ENCODE measurements around the gene SCAF1. TPM values are rescaled to one million over a fixed set of nuclear protein-coding genes. Genes with fewer than 3 reads are reported as not detected.

SCAF1 gene
- total and polyA plus RNA-seq, 7 donors = 23.0 to 72.9 (median 45.5) TPM

- Histone ChIP-seq H3K4me1 (peaks cover 20% of the 10 kb centered on the region), H3K36me3 (ENCODE audit: insufficient read depth in 1 of 2, low read depth in 1 of 2) (peaks cover 0 to 11% of the 10 kb centered on the region in 2 donors), H3K27me3 (ENCODE audit: insufficient read depth in 3 of 3, low read length in 2 of 3) (peaks cover 0 to 3% (median 0%) of the 10 kb centered on the region in 3 donors), H3K27ac (peak overlapping the region; percentile 98), H3K9me3 (no peaks in the 10 kb centered on the region), H3K4me3 (peak overlapping the region; percentile 80)
- WGBS, 3 donors = 18 to 24% (median 20%) methylated on average over 19 of the region's 19 CpGs
- ATAC-seq (no peak), DNase-seq (peak; percentile 87 to 93)
- intact Hi-C loops (cut with DNase I) = loop anchor here (5.0 kb wide), 1 partner anchor 46 kb away; the partner anchor contains the start of gene PRR12 (in 2 of the 2)
- no peak for TF ChIP-seq CTCF (IDR thresholded peaks at IDR 0.05)
Measured at GRCh38 chr19:49637821-49638738, 3.9 kb upstream of the SCAF1 start.

- no peak for DNase-seq
- H3K4me1 ChIP-seq = peaks cover 35% of the 10 kb centered on the region
- intact Hi-C loops (cut with DNase I) = loop anchor here (2.0 to 5.0 kb wide), 3 partner anchors 37 to 187 kb away; partner anchors contain the start of genes PRR12 (in 2 of the 2), ALDH16A1 (in 1 of the 2), PIH1D1 (in 1 of the 2) and PRMT1 (in 1 of the 2)
Measured at GRCh38 chr19:49639401-49640112, 2.5 kb upstream of the SCAF1 start.

GRCh38 chr19:49640113-49640898 lies 1.7 kb upstream of the SCAF1 start, which contains the start of gene RRAS:
TSS of gene RRAS (minus strand) at chr19:49640143. CDS start at chr19:49640098, 45 bp downstream.
- peak within 1 kb of the TSS; percentile 98 for H3K27ac ChIP-seq
- peak; percentile 99 to 100 for DNase-seq
- H3K27me3 ChIP-seq (ENCODE audit: insufficient read depth in 3 of 3, low read length in 2 of 3) = no peaks in the 10 kb centered on the region
- H3K9me3 ChIP-seq = no peaks in the 10 kb centered on the region
- H3K4me3 ChIP-seq = peak within 1 kb of the TSS; percentile 80
- WGBS, 3 donors = 0 to 1% (median 0%) methylated on average over 50 to 51 of the region's 51 CpGs
- intact Hi-C loops (cut with DNase I) = loop anchor here (2.0 to 5.0 kb wide), 2 partner anchors 36 to 188 kb away; partner anchors contain the start of genes ALDH16A1 (in 1 of the 2), PIH1D1 (in 1 of the 2) and PRMT1 (in 1 of the 2)
- ATAC-seq = peak; percentile 74 to 81 (median 76)
- TF ChIP-seq CTCF (IDR thresholded peaks at IDR 0.05) = no peak
- peaks cover 35% of the 10 kb centered on the region for H3K4me1 ChIP-seq
- H3K36me3 ChIP-seq (ENCODE audit: insufficient read depth in 1 of 2, low read depth in 1 of 2) = peaks cover 0 to 11% of the 10 kb centered on the region in 2 donors

More at GRCh38 chr19:49639401-49640112, 2.5 kb upstream of the SCAF1 start:
- no peaks in the 10 kb centered on the region for H3K9me3 ChIP-seq
- no peak for TF ChIP-seq CTCF (IDR thresholded peaks at IDR 0.05)
- 7 to 19% (median 8%) methylated on average over 19 to 31 of the region's 31 CpGs for WGBS, 3 donors
- no peaks in the 10 kb centered on the region for H3K27me3 ChIP-seq (ENCODE audit: insufficient read depth in 3 of 3, low read length in 2 of 3)
- H3K4me3 ChIP-seq = peak overlapping the region; percentile 80
- H3K36me3 ChIP-seq (ENCODE audit: insufficient read depth in 1 of 2, low read depth in 1 of 2) = peaks cover 0 to 11% of the 10 kb centered on the region in 2 donors
- H3K27ac ChIP-seq = peak overlapping the region; percentile 98
- ATAC-seq = no peak

- no peaks in the 10 kb centered on the region for H3K9me3 ChIP-seq
- H3K27me3 ChIP-seq (ENCODE audit: insufficient read depth in 3 of 3, low read length in 2 of 3) = no peaks in the 10 kb centered on the region
- TF ChIP-seq CTCF (IDR thresholded peaks at IDR 0.05) = no peak
- peak overlapping the region; percentile 98 for H3K27ac ChIP-seq
- peaks cover 3 to 26% of the 10 kb centered on the region in 2 donors for H3K36me3 ChIP-seq (ENCODE audit: insufficient read depth in 1 of 2, low read depth in 1 of 2)
- intact Hi-C loops (cut with DNase I) = loop anchor here in 1 of 2 donors (5.0 kb wide), 1 partner anchor 190 kb away; the partner anchor contains the start of genes ALDH16A1 and PIH1D1
- no peak for ATAC-seq
- H3K4me1 ChIP-seq = peaks cover 35% of the 10 kb centered on the region
- H3K4me3 ChIP-seq = peak overlapping the region; percentile 80
- DNase-seq = peak in 1 of 2 donors; percentile 38
- WGBS, 3 donors = 5 to 8% (median 6%) methylated on average over 5 of the region's 5 CpGs
Measured at GRCh38 chr19:49642492-49643035, 555 bp downstream of the SCAF1 start.

Data from psoas muscle (tissue), 8 donors.